Ascending aorta (tissue), 2 donors: ENCODE data around the gene SH3BP2. TPM values are rescaled to one million over a fixed set of nuclear protein-coding genes. Genes with fewer than 3 reads are reported as not detected.

ENCODE experiments used
- DNase-seq, 2 donors: peaks; one replicate each; pipeline ENCODE4 v3.0.0-alpha.2; 2019; ENCODE audit warnings: low spot score in 2 of 2
- H3K27ac ChIP-seq, 2 donors: fragments of 200-600 bp; sonication (generic); one replicate each; pipeline ENCODE4 v1.5.1; 2016 to 2017; ENCODE audit warnings: mild to moderate bottlenecking in 1 of 2
- H3K27me3 ChIP-seq: fragments of 200-600 bp; sonication (generic); one replicate; pipeline ENCODE4 v1.5.1; 2017
- H3K36me3 ChIP-seq, 2 donors: fragments of 200-600 bp; sonication (generic); one replicate each; pipeline ENCODE4 v1.5.1; 2016
- H3K4me1 ChIP-seq, 2 donors: fragments of 200-600 bp; sonication (generic); one replicate each; pipeline ENCODE4 v1.5.1; 2016 to 2017; ENCODE audit warnings: mild to moderate bottlenecking in 1 of 2
- H3K4me3 ChIP-seq, 2 donors: fragments of 200-600 bp; sonication (generic); one replicate each; pipeline ENCODE4 v1.5.1; 2016 to 2017; ENCODE audit warnings: mild to moderate bottlenecking in 1 of 2
- H3K9me3 ChIP-seq, 2 donors: fragments of 200-600 bp; sonication (generic); one replicate each; pipeline ENCODE4 v1.5.1; 2016
- intact Hi-C: fragments of 100-400 bp; cut with DNase I; formaldehyde crosslinking; loops from one replicate; pipeline ENCODE4 v1.15.1; 2023
- total RNA-seq: library from RNA; depleted of rRNA; stranded (reverse); fragments of >200 nt; gene quantifications from one replicate; pipeline ENCODE4 v1.1.0, GENCODE V29; 2016
- TF ChIP-seq, protein P1 (sequence below), 3 experiments: fragments of 200-600 bp in 2 of 3; fragments of 450-650 bp in 1 of 3; sonication (generic) in 2 of 3; IDR thresholded peaks; one replicate each; pipeline ENCODE4 v1.5.1; 2016 to 2019; ENCODE audit warnings: antibody characterized with exemption in 3 of 3, mild to moderate bottlenecking in 1 of 3, moderate library complexity in 1 of 3

Gene SH3BP2
- total RNA-seq, 1 donor from 2014 or later: 70.6 TPM

DNA sequence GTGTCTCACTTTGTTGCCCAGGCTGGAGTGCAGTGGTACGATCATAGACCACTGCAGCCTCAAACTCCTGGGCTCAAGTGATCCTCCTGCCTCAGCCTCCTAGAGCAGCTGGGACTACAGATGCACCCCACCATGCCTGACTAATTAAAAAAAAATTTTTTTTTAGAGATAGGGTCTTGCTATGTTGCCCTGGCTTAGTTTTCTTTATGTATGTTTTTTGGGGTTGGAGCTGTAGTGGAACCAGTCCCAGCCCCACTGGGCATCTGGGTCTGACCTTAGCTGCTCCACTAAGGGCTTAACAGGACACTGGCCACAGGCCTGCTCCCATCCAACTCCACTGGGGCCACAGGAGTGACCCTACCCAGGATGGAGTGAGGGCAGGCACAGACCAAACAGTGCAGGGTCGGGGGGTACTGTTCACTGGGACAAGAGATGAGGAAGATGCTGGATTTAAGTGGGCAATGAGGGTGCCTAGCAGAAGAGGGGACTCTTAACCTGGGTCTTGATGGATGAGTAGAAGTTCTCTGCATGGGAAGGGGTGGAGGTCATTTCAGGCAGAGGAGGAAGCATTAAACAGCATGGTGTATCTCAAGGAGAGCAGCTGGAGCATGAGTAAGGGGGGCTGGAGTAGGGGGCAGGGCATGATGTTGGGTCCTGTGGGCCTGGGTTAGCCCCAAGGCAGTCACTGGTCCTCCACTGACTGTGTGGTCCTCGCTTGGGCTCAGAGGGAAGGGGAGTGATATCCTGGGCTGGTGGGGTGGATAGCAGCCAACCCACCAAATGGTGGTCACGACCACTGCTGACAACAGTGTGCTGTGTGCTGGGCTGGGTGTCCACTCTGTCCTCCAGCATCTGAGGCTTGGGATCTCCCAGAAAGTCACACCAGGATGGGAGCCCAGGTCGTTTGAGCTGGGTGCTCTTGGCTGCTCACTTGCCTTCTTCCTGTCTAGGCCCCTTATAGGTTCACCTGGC lies 26.6 kb downstream of the SH3BP2 start:
- Histone ChIP-seq H3K36me3 (no peaks in the 10 kb centered on the region), H3K27ac (no peak overlapping the region), H3K9me3 (peaks cover 0 to 9% of the 10 kb centered on the region in 2 donors), H3K27me3 (no peaks in the 10 kb centered on the region), H3K4me3 (no peak overlapping the region), H3K4me1 (peaks cover 8 to 12% of the 10 kb centered on the region in 2 donors)
- DNase-seq: no peak
- TF ChIP-seq, protein P1, sequence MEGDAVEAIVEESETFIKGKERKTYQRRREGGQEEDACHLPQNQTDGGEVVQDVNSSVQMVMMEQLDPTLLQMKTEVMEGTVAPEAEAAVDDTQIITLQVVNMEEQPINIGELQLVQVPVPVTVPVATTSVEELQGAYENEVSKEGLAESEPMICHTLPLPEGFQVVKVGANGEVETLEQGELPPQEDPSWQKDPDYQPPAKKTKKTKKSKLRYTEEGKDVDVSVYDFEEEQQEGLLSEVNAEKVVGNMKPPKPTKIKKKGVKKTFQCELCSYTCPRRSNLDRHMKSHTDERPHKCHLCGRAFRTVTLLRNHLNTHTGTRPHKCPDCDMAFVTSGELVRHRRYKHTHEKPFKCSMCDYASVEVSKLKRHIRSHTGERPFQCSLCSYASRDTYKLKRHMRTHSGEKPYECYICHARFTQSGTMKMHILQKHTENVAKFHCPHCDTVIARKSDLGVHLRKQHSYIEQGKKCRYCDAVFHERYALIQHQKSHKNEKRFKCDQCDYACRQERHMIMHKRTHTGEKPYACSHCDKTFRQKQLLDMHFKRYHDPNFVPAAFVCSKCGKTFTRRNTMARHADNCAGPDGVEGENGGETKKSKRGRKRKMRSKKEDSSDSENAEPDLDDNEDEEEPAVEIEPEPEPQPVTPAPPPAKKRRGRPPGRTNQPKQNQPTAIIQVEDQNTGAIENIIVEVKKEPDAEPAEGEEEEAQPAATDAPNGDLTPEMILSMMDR (IDR thresholded peaks at IDR 0.05): no peak
- intact Hi-C loops: no loop called here

DNA sequence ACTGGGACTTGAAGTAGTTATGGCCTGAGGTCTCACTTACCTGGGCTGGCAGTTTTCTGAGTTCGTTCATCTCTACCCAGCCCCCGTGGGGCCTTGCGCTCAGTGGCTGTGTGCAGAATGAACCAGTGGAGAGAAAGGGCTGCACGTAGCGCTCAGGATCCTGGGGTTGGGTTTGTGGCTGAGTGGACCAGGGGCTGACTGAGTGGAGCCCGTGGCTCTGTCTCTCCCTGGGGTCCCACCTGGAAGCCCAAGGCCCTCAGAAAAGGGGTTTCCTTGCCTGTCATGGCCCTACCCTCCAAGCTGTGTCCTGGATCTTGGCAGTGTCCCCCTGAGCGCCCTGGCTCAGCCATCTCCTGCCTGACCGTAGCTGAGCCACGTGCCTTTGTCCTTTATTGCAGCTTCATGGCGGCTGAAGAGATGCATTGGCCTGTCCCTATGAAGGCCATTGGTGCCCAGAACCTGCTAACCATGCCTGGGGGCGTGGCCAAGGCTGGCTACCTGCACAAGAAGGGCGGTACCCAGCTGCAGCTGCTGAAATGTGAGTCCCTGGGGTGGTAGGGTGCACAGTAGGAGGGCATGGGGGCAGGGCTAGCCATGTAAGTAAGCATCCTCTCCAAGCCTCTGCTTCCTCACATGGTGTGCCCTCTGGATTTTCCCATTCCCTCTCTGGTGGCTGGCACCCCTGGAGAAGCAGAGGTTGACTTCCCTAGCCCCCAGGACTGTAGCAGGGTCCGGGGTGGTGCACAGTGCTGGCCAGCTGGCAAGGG lies 27.5 kb downstream of the SH3BP2 start:
- H3K4me1 ChIP-seq: peaks cover 8 to 12% of the 10 kb centered on the region in 2 donors
- H3K27ac ChIP-seq: no peak overlapping the region
- no peak overlapping the region for H3K4me3 ChIP-seq
- no peak for DNase-seq
- no peaks in the 10 kb centered on the region for H3K36me3 ChIP-seq
- no peaks in the 10 kb centered on the region for H3K27me3 ChIP-seq
- H3K9me3 ChIP-seq: peaks cover 0 to 9% of the 10 kb centered on the region in 2 donors
- TF ChIP-seq, protein P1 (IDR thresholded peaks at IDR 0.05): no peak
- intact Hi-C loops: no loop called here

DNA sequence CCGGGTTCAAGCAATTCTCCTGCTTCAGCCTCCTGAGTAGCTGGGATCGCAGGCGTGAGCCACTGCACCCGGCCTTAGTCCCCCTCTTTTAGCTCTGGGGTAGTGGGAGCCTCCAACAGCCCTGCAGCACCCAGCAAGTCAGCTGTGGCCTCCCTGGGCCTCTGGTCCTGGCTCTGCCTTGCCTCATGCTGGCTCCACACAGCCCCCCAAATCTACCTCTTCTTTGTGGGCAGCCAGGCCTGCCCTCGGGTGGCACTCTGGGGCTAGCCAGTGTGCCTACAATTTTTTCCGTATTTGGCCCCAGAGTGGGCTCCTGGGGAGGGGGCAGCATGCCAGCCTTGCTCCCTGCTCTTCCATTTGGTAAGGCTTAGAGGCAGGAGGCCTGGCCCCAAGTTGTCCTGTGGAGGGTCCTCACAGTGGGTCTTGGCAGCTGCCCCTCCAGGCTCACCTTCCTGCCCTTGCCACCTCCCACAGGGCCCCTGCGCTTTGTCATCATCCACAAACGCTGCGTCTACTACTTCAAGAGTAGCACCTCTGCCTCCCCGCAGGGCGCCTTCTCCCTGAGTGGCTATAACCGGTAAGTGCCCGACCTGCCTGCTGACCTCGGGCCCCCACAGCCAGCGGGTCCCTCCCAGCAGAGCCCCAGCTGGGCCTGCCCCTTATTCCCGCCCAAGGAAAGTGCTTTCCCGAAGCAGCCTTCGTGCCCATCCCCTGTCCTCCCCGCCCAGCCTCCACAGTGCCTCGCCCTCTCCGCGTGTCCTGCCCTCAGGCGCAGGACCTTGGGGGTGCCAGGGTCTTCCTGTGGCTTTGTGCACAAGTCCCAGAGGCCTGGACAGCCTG lies 29.8 kb downstream of the SH3BP2 start:
- TF ChIP-seq, protein P1 (IDR thresholded peaks at IDR 0.05): no peak
- H3K4me1 ChIP-seq: peaks cover 7 to 9% of the 10 kb centered on the region in 2 donors
- no peak for DNase-seq
- H3K27me3 ChIP-seq: no peaks in the 10 kb centered on the region
- peaks cover 0 to 10% of the 10 kb centered on the region in 2 donors for H3K36me3 ChIP-seq
- no peak overlapping the region for H3K27ac ChIP-seq
- intact Hi-C loops: no loop called here
- H3K4me3 ChIP-seq: no peak overlapping the region
- no peaks in the 10 kb centered on the region for H3K9me3 ChIP-seq

DNA sequence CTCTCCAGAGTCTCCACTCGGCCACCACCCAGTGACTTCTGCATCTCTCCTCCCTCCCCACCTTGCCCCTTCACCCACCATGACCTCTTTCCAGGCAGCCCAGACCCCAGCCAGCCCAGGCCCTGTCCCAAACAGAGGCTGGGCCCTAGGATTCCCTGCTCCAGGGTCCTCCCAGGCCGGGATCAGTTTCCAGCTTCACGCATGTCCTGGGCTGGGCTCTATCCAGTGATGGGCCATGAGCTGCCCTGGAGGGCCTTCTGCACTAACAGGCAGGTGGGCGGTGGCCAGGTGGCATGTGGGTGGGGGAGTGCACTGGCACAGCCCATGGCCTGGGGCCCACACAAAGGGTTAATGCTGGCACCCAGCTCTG lies 30.4 kb downstream of the SH3BP2 start:
- no peaks in the 10 kb centered on the region for H3K9me3 ChIP-seq
- no peak for DNase-seq
- TF ChIP-seq, protein P1 (IDR thresholded peaks at IDR 0.05): no peak
- H3K4me1 ChIP-seq: peaks cover 4 to 6% of the 10 kb centered on the region in 2 donors
- no peak overlapping the region for H3K27ac ChIP-seq
- no peak overlapping the region for H3K4me3 ChIP-seq
- intact Hi-C loops: no loop called here
- no peaks in the 10 kb centered on the region for H3K27me3 ChIP-seq
- peaks cover 0 to 11% of the 10 kb centered on the region in 2 donors for H3K36me3 ChIP-seq

DNA sequence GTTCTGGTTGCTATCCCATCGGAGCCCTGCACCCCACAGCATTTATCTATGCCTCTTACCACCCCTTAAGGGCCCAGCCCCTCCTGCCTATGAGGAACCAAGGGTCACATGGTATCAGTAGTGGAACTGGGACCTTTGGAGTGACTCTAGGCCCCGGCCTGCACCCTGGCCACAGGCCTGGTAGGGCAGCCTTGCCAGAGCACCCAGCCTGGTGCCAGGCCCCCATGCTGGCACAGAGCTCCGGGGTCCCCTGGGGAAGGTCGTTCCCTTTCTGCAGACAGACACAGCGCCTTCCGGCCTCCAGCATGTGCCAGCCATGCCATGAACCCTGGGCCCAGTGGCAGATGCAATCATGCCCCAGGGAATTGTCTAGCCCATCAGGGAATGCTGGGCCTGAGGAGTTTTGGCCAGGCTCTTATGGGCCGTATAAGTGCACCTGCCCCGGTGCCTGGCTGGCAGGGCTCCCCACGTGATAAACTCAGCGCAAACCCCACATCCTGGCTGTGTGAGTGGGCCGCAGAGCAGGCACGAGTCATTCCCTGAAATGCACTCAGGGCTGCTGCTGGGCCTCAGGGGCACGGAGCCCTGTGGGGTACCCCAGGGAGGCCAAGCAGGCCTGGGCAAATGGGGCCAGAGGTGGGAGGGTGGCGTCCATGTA lies 30.9 kb downstream of the SH3BP2 start:
- Histone ChIP-seq H3K4me1 (peaks cover 0 to under 1% of the 10 kb centered on the region in 2 donors), H3K4me3 (no peak overlapping the region), H3K27ac (no peak overlapping the region), H3K36me3 (peaks cover 0 to 11% of the 10 kb centered on the region in 2 donors), H3K27me3 (no peaks in the 10 kb centered on the region), H3K9me3 (no peaks in the 10 kb centered on the region)
- TF ChIP-seq, protein P1 (IDR thresholded peaks at IDR 0.05): no peak
- intact Hi-C loops: no loop called here
- DNase-seq: no peak
